NOMO-1 treated with dmso at 0.1 percent for 144 hours (cell line): ENCODE results near the gene PLCD1.

Experiments
- DNase-seq: peaks from one replicate; lab custom pipeline; 2025; ENCODE audit not compliant: unreplicated experiment; lab: John Stamatoyannopoulos, UW

Gene PLCD1

DNA sequence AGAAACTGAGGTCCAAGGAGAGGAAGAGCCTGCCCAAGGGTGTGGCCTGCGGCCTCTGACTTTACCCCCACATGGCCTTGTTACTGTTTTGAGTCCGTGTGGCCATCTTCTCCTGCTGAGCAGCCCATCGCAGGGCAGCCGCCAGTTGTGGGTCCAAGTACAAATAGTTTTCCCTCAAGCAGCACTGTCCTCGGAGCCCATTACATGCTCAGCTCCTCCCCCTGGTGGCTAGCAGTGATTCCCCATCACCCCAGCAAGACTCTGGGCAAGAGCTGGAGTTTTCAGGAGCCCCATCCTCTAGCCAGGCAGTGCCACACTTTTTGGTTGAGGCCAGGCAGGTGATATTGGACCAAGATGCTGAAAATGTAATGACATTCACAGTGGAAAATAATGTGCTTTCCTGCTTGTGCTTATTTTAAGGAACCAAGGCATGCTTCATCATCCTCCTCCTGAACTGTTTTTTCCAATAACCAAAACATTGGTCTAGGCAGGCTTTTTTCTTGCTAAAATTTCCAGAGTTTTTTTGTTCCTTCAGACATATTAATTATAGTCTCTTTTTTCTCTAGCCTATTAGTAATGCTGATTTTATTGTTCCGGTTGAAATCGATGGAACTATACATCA is 62.1 kb downstream of the PLCD1 start:
- no peak for DNase-seq

DNA sequence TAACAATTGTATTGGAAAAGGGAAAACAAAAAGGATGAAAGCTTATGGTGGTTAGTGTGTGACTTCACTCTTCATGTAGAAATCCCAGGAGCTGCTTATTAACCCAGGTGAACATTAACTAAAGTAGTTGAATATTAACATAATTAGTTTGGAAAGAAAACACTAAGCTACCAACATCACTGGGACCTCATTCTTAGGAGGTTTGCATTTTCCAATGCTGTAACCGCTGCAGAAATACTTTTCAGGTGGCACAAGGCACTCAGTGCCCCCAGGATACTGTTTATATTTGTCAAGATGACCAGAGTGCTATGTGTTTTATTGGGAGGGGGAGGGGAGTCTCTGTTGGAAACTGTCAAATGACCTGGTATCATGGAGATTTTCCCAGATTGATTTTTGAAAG is 64.7 kb downstream of the PLCD1 start:
- no peak for DNase-seq

DNA sequence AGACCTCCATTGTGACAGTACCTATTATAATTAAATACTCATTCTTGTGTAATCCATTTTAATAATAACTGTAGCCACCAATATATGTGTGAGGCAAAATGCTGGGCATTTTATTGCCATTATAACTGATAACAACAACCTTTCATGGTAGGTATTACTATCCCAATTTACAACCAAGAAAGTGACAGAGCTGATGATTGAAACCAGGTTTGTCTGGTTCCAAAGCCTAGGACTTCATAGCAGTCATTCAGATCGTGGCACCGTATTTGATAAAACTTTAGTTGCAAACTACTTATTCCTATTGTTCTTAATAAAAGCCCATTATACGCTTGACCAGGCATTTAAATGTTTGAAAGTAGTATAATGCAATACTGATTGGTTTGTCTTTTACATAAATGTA is 65.3 kb downstream of the PLCD1 start:
- DNase-seq: no peak

DNA sequence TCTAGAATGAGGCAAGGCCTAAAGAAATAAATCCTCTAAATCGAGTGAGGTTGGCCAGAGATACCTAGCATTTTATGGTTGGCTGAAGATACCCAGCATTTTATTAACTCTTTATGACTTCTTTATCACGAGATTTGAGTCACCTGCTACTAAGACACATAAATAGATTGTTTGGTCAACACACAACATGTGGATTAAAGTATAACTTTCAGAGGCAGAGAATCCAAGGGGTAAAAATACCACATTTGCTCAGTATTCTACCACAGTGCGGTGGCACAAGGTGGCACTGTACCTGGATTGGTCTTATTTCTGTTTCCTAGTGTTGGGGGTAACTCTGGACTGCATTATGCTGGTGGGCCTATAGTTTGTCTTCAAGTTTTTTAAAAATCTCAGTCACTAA is 65.8 kb downstream of the PLCD1 start:
- DNase-seq: no peak

DNA sequence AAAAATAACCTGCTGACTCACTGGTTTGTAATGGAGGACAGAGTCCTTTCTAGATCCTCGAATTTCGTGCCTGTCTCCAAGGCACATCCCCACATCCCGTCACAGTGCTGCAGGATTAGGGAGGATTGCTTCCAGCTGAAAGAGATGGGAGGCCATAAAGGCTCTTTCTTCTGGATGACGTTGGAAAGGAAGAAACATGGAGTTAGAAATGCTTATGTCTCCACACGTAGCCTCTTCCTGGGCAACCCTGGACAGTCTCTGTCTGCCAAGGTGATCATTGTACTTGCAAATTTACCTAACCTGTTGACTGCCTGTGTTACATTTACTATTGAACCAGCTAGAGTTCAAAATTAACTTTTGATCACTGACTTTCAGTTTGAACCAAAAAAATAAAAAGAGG is 66.4 kb downstream of the PLCD1 start:
- no peak for DNase-seq

DNA sequence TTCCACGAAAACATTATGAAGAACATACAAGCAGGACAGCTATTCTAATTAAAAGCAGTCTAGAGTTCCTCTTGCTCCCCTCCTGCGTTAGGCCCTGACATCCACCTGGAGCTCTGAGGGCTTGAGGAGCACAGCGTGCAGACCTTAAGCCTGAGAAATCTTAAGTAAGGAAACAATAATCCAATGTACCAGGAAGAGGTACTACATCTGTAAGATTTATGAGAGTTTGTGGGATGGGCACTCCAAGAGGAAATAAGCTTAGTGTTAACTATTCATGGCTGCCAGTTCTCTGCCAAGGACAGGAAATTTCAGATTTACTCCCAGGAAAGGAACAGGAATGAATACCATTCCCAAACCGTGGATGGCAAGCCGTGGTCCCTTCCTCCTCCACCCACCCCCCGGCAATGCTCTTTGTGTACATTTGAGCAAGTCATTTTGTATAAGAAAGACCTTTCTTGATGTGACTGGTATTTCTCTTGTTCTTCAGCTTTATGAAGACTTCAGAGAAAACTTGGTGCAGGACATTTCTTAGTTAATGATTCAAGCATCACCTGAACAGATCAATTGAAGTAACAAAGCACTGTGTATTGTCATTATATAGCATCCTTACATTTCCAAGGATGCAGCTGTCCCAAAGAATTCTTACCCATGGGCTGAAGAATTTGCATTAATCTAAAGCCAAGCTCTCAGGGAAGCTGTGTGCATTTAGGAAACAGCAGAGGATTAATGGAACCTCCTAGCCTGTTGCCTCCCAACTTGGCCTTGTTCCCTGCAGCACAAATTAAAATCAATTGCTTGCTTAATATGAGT is 67.6 kb downstream of the PLCD1 start:
- no peak for DNase-seq

DNA sequence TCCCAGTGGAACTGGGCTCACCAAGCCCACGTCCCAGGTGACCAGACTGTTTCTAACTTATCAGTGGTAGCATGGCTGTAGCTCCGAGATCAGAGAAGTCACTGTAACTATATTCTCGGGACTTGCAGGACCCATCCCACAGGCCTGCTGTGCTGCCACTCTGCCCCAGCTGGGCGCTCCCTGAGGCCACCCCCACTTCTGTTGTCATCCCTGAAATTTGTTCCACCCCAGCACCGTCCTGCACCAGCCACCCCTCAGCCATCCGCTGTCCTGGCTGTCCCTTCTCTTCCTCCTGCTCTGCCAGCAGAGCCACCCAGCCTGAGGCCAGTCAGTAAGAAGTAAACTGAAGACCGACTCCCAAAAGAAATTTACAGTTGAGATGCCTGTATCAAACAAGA is 71.9 kb downstream of the PLCD1 start:
- DNase-seq: no peak
